GM19324 (cell line): ENCODE measurements around the gene EDN2.

Source experiments
- ATAC-seq: cut with Tn5 transposase; IDR thresholded peaks from one replicate; pipeline ENCODE4 v1.9.1; 2021; ENCODE audit warnings: mild to moderate bottlenecking, moderate library complexity; ENCODE audit not compliant: unreplicated experiment, low FRiP score

The EDN2 gene

GRCh38 chr1:41500378-41500777 lies 15.9 kb upstream of the EDN2 start:
- no peak for ATAC-seq

- ATAC-seq: no peak
Measured at GRCh38 chr1:41499591-41499990, 15.1 kb upstream of the EDN2 start.

GRCh38 chr1:41498804-41499203 lies 14.3 kb upstream of the EDN2 start:
- ATAC-seq: no peak

GRCh38 chr1:41498391-41498790 lies 13.9 kb upstream of the EDN2 start:
- ATAC-seq: no peak

- ATAC-seq: no peak
Measured at GRCh38 chr1:41497461-41498030, 13.1 kb upstream of the EDN2 start.

- no peak for ATAC-seq
Measured at GRCh38 chr1:41497056-41497440, 12.6 kb upstream of the EDN2 start.

GRCh38 chr1:41496080-41497055 lies 11.9 kb upstream of the EDN2 start:
- ATAC-seq: no peak

- ATAC-seq: no peak
Measured at GRCh38 chr1:41495210-41495948, 10.9 kb upstream of the EDN2 start.

- ATAC-seq: no peak
Measured at GRCh38 chr1:41494351-41495209, 10.1 kb upstream of the EDN2 start.

- ATAC-seq: no peak
Measured at GRCh38 chr1:41493626-41494350, 9.3 kb upstream of the EDN2 start.

- no peak for ATAC-seq
Measured at GRCh38 chr1:41493117-41493536, 8.6 kb upstream of the EDN2 start.

- ATAC-seq: no peak
Measured at GRCh38 chr1:41492341-41492848, 7.9 kb upstream of the EDN2 start.

GRCh38 chr1:41490911-41491310 lies 6.4 kb upstream of the EDN2 start:
- ATAC-seq: no peak

- no peak for ATAC-seq
Measured at GRCh38 chr1:41489561-41489960, 5.1 kb upstream of the EDN2 start.

- no peak for ATAC-seq
Measured at GRCh38 chr1:41488040-41488951, 3.8 kb upstream of the EDN2 start.

- no peak for ATAC-seq
Measured at GRCh38 chr1:41487126-41488039, 2.9 kb upstream of the EDN2 start.

- no peak for ATAC-seq
Measured at GRCh38 chr1:41486371-41487125, 2.1 kb upstream of the EDN2 start.
